ENCODE data around the gene VPS35.

DNA sequence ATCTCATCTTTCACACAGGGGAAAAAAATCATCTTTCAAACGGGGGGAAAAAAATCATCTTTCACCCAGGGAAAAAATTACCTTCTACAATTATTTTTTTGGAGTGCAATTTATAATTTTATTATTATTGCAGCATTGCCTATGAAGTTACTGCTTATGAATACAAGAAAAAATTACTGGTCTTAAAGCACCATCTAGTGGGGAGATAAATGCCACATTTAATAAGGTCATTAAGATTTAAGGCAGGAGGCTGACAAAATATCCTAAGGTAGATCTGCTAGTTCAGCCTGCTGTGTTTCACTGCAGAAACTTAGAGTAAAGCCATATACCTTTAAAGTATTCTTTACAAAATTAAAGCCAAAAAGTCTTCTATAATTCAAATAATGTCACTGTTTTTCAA lies 81.4 kb downstream of the VPS35 start:
- TF ChIP-seq, protein P1, sequence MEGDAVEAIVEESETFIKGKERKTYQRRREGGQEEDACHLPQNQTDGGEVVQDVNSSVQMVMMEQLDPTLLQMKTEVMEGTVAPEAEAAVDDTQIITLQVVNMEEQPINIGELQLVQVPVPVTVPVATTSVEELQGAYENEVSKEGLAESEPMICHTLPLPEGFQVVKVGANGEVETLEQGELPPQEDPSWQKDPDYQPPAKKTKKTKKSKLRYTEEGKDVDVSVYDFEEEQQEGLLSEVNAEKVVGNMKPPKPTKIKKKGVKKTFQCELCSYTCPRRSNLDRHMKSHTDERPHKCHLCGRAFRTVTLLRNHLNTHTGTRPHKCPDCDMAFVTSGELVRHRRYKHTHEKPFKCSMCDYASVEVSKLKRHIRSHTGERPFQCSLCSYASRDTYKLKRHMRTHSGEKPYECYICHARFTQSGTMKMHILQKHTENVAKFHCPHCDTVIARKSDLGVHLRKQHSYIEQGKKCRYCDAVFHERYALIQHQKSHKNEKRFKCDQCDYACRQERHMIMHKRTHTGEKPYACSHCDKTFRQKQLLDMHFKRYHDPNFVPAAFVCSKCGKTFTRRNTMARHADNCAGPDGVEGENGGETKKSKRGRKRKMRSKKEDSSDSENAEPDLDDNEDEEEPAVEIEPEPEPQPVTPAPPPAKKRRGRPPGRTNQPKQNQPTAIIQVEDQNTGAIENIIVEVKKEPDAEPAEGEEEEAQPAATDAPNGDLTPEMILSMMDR (IDR thresholded peaks at IDR 0.05) = no peak
- no peak for TF ChIP-seq POLR2A (IDR thresholded peaks at IDR 0.05)
